Stimulated activated CD8-positive, alpha-beta memory T cell treated with anti-CD3 and anti-CD28 coated beads, Interleukin-4, amount 100 ng/mL, for 24 hours (primary cell): ENCODE data around the gene XPA.
"Not testable (repeated sequence)": the region's sequence is repeated elsewhere in the genome, so short reads cannot be mapped to it uniquely, and the experiment has no call there.

ENCODE experiments used
- DNase-seq: peaks from one replicate; pipeline ENCODE4 v3.0.0-alpha.2; 2020; ENCODE audit warnings: low read depth

Gene XPA

GRCh38 chr9:97696803-97697601, at the start of gene XPA:
Gene XPA (minus strand): TSS chr9:97697340. CDS start chr9:97697292, 48 bp downstream.
- peak; percentile 98 for DNase-seq

GRCh38 chr9:97744710-97745708, 47.9 kb upstream of the XPA start:
- DNase-seq = no peak

GRCh38 chr9:97744025-97744424, 46.9 kb upstream of the XPA start:
- DNase-seq = not testable (repeated sequence)

- no peak for DNase-seq
These were observed 45.4 kb upstream of the XPA start for GRCh38 chr9:97742545-97742944.

- no peak for DNase-seq
These were observed 44.8 kb upstream of the XPA start for GRCh38 chr9:97741947-97742346.

GRCh38 chr9:97740848-97741821, 44.0 kb upstream of the XPA start:
- DNase-seq = peak; percentile 15

- no peak for DNase-seq
These were observed 40.3 kb upstream of the XPA start for GRCh38 chr9:97737429-97737828.

GRCh38 chr9:97735070-97735600, 38.0 kb upstream of the XPA start:
- no peak for DNase-seq

- DNase-seq = no peak
These were observed 29.6 kb upstream of the XPA start for GRCh38 chr9:97726716-97727115.

GRCh38 chr9:97723819-97724218, 26.7 kb upstream of the XPA start:
- DNase-seq = no peak

- DNase-seq = no peak
These were observed 25.2 kb upstream of the XPA start for GRCh38 chr9:97722331-97722730.

- no peak for DNase-seq
These were observed 24.3 kb upstream of the XPA start for GRCh38 chr9:97721396-97721795.

- no peak for DNase-seq
These were observed 20.7 kb upstream of the XPA start for GRCh38 chr9:97717866-97718265.

GRCh38 chr9:97714435-97714834, 17.3 kb upstream of the XPA start:
- no peak for DNase-seq

- DNase-seq = no peak
These were observed 14.1 kb upstream of the XPA start for GRCh38 chr9:97711223-97711626.

GRCh38 chr9:97710356-97711222, 13.4 kb upstream of the XPA start:
- no peak for DNase-seq

- DNase-seq = no peak
These were observed 9.1 kb upstream of the XPA start for GRCh38 chr9:97706246-97706645.

GRCh38 chr9:97705354-97705950, 8.3 kb upstream of the XPA start:
- no peak for DNase-seq

- DNase-seq = no peak
These were observed 7.7 kb upstream of the XPA start for GRCh38 chr9:97704851-97705250.

- DNase-seq = no peak
These were observed 7.2 kb upstream of the XPA start for GRCh38 chr9:97704345-97704677.
